IMR-90 (cell line): ENCODE measurements around the gene ANKRD16. TPM values are rescaled to one million over a fixed set of nuclear protein-coding genes. Genes with fewer than 3 reads are reported as not detected.

Experiments used
- ATAC-seq: fragments of 200-7000 bp; cut with Tn5 transposase; 2 replicates; pipeline ENCODE4 v1.9.1; 2020; ENCODE audit warnings: low read depth, mild to moderate bottlenecking, moderate library complexity
- BruUV-seq: library from RNA; stranded (reverse); fragments of 400-500 nt; replicated peaks from 2 replicates; lab custom pipeline; 2021; lab: Mats Ljungman, UMichigan
- CTCF ChIA-PET: fragments of 300-600 bp; formaldehyde crosslinking; extraction: SDS; loops from one replicate; lab custom pipeline; 2021; ENCODE audit warnings: antibody characterized with exemption; lab: Yijun Ruan, JAX
- POLR2A ChIA-PET: fragments of 300-600 bp; sonication (Branson Sonifier 250); formaldehyde crosslinking; loops from one replicate; lab custom pipeline; 2022; ENCODE audit warnings: antibody characterized with exemption; ENCODE audit not compliant: unreplicated experiment; lab: Charles Lee
- DNase-seq: peaks from one replicate; pipeline ENCODE4 v3.0.0; 2013
- H2AFZ ChIP-seq: replicated peaks from 2 replicates; pipeline ENCODE3; 2013; ENCODE audit warnings: low read length, mild to moderate bottlenecking; ENCODE audit not compliant: poor library complexity
- H2AK5ac ChIP-seq: 2 replicates; pipeline ENCODE4 v1.6.1; 2013; ENCODE audit warnings: low read depth, low read length, inconsistent platforms
- H2AK9ac ChIP-seq: replicated peaks from 2 replicates; pipeline ENCODE3; 2013; ENCODE audit warnings: mild to moderate bottlenecking, low read depth, low read length, moderate library complexity; ENCODE audit not compliant: poor library complexity
- H2BK120ac ChIP-seq: 2 replicates; pipeline ENCODE4 v1.6.1; 2013; ENCODE audit warnings: low read depth, low read length, inconsistent platforms
- H2BK15ac ChIP-seq: 3 replicates; pipeline ENCODE4 v1.6.1; 2013; ENCODE audit warnings: low read depth, low read length, inconsistent platforms
- H2BK20ac ChIP-seq: 2 replicates; pipeline ENCODE4 v1.6.1; 2013; ENCODE audit warnings: low read depth, mild to moderate bottlenecking, inconsistent platforms, low read length, moderate library complexity
- H2BK5ac ChIP-seq: 2 replicates; pipeline ENCODE4 v1.6.1; 2013; ENCODE audit warnings: mild to moderate bottlenecking, low read depth, low read length, inconsistent platforms; ENCODE audit not compliant: poor library complexity, severe bottlenecking
- H3K14ac ChIP-seq: replicated peaks from 2 replicates; pipeline ENCODE4 v1.6.1; 2013; ENCODE audit warnings: low read depth, low read length, inconsistent platforms
- H3K18ac ChIP-seq: 2 replicates; pipeline ENCODE4 v1.6.1; 2013; ENCODE audit warnings: low read depth, low read length, control low read depth
- H3K23ac ChIP-seq: 2 replicates; pipeline ENCODE4 v1.6.1; 2013; ENCODE audit warnings: low read depth, low read length, inconsistent platforms
- H3K27ac ChIP-seq: 2 replicates; pipeline ENCODE4 v1.5.1; 2013; ENCODE audit warnings: mild to moderate bottlenecking, control low read depth, low read length; ENCODE audit not compliant: insufficient read depth
- H3K27me3 ChIP-seq: 2 replicates; pipeline ENCODE4 v1.6.1; 2013; ENCODE audit warnings: low read length; ENCODE audit not compliant: control insufficient read depth, insufficient read depth
- H3K36me3 ChIP-seq: 2 replicates; pipeline ENCODE4 v1.6.1; 2013; ENCODE audit warnings: low read length, mixed read lengths; ENCODE audit not compliant: control insufficient read depth, insufficient read depth
- H3K4ac ChIP-seq: 2 replicates; pipeline ENCODE4 v1.6.1; 2013; ENCODE audit warnings: low read depth, low read length, inconsistent platforms
- H3K4me1 ChIP-seq: 2 replicates; pipeline ENCODE4 v1.6.1; 2013; ENCODE audit warnings: low read length, mixed read lengths; ENCODE audit not compliant: control insufficient read depth, insufficient read depth
- H3K4me2 ChIP-seq: 2 replicates; pipeline ENCODE4 v1.6.1; 2013; ENCODE audit warnings: low read depth, mild to moderate bottlenecking, control low read depth, low read length, moderate library complexity
- H3K4me3 ChIP-seq: 2 replicates; pipeline ENCODE4 v1.5.1; 2013; ENCODE audit warnings: low read depth, mild to moderate bottlenecking, control low read depth, low read length, moderate library complexity; ENCODE audit not compliant: insufficient read depth
- H3K56ac ChIP-seq: 2 replicates; pipeline ENCODE4 v1.6.1; 2013; ENCODE audit warnings: low read length, inconsistent platforms; ENCODE audit not compliant: insufficient read depth; ENCODE audit errors: extremely low read depth
- H3K79me1 ChIP-seq, 2 experiments: 2 replicates each; pipeline ENCODE4 v1.6.1; 2013; ENCODE audit warnings: low read length in 2 of 2, inconsistent platforms in 1 of 2, low read depth in 1 of 2
- H3K9ac ChIP-seq: 2 replicates; pipeline ENCODE4 v1.6.1; 2013; ENCODE audit warnings: low read depth, low read length, control low read depth
- H3K9me1 ChIP-seq: 2 replicates; pipeline ENCODE4 v1.6.1; 2013; ENCODE audit warnings: low read length, inconsistent platforms; ENCODE audit not compliant: insufficient read depth
- H3K9me3 ChIP-seq: 2 replicates; pipeline ENCODE4 v1.6.1; 2013; ENCODE audit warnings: low read length; ENCODE audit not compliant: control insufficient read depth, insufficient read depth
- H4K20me1 ChIP-seq: 2 replicates; pipeline ENCODE4 v1.6.1; 2013; ENCODE audit warnings: low read length, inconsistent platforms; ENCODE audit not compliant: insufficient read depth
- H4K5ac ChIP-seq: 2 replicates; pipeline ENCODE4 v1.6.1; 2013; ENCODE audit warnings: mild to moderate bottlenecking, low read depth, low read length, control low read depth
- H4K8ac ChIP-seq, 2 experiments: 2 replicates each; pipeline ENCODE4 v1.6.1; 2013; ENCODE audit warnings: low read depth in 2 of 2, low read length in 2 of 2, control low read depth in 1 of 2, inconsistent platforms in 1 of 2
- H4K91ac ChIP-seq: 2 replicates; pipeline ENCODE4 v1.6.1; 2013; ENCODE audit warnings: low read depth, low read length, inconsistent platforms; ENCODE audit not compliant: insufficient read depth
- BHLHE40 ChIP-seq: fragments of 150-350 bp; IDR thresholded peaks from 2 replicates; pipeline ENCODE4 v1.6.1; 2016; ENCODE audit warnings: mild to moderate bottlenecking, low read depth, low read length
- CEBPB ChIP-seq: IDR thresholded peaks from 2 replicates; pipeline ENCODE4 v1.6.1; 2012; ENCODE audit warnings: low read depth, low read length, improper control_type of control experiment
- CHD1 ChIP-seq: IDR thresholded peaks from 2 replicates; pipeline ENCODE4 v1.6.1; 2012; ENCODE audit warnings: low read depth, low read length, improper control_type of control experiment
- FOS ChIP-seq: fragments of 150-350 bp; IDR thresholded peaks from 2 replicates; pipeline ENCODE4 v1.6.1; 2016; ENCODE audit warnings: low read depth, low read length
- MAFK ChIP-seq: IDR thresholded peaks from 2 replicates; pipeline ENCODE4 v1.6.1; 2012; ENCODE audit warnings: low read depth, low read length, improper control_type of control experiment
- MAZ ChIP-seq: IDR thresholded peaks from 2 replicates; pipeline ENCODE4 v1.6.1; 2012; ENCODE audit warnings: low read depth, mild to moderate bottlenecking, low read length, improper control_type of control experiment, moderate library complexity, borderline replicate concordance
- MXI1 ChIP-seq: IDR thresholded peaks from 2 replicates; pipeline ENCODE4 v1.6.1; 2012; ENCODE audit warnings: low read depth, mild to moderate bottlenecking, low read length, moderate library complexity, borderline replicate concordance
- NFE2L2 ChIP-seq: fragments of 150-350 bp; IDR thresholded peaks from 2 replicates; pipeline ENCODE4 v1.6.1; 2016; ENCODE audit warnings: low read depth, mild to moderate bottlenecking, low read length
- POLR2A ChIP-seq: IDR thresholded peaks from 2 replicates; pipeline ENCODE4 v1.6.1; 2012; ENCODE audit warnings: mild to moderate bottlenecking, low read depth, low read length
- RCOR1 ChIP-seq: IDR thresholded peaks from 2 replicates; pipeline ENCODE4 v1.6.1; 2012; ENCODE audit warnings: mild to moderate bottlenecking, low read length, improper control_type of control experiment; ENCODE audit not compliant: insufficient replicate concordance
- RFX5 ChIP-seq: IDR thresholded peaks from 2 replicates; pipeline ENCODE4 v1.8.0; 2012; ENCODE audit warnings: low read depth, mild to moderate bottlenecking, low read length, moderate library complexity
- SMC3 ChIP-seq: fragments of 150-350 bp; IDR thresholded peaks from 2 replicates; pipeline ENCODE4 v1.6.1; 2016; ENCODE audit warnings: low read depth, mild to moderate bottlenecking, antibody characterized with exemption, low read length, moderate library complexity
- WGBS, 2 experiments: methylation state at CpG; one replicate each; pipeline versions ENCODE4 v1.1.5 to v1.1.7; 2013; ENCODE audit warnings: missing lambda C conversion rate in 2 of 2; ENCODE audit not compliant: insufficient read length in 1 of 2; ENCODE audit errors: extremely low coverage in 2 of 2; 5-methylcytosine and 5-hydroxymethylcytosine counted together
- dilution Hi-C: fragments of 300-500 bp; cut with HindIII; formaldehyde crosslinking; loops from one replicate; pipeline ENCODE4 v1.14.3; 2018; ENCODE audit warnings: low sequenced_read_pairs; ENCODE audit not compliant: unreplicated experiment
- in situ Hi-C: fragments of 300-500 bp; cut with MboI; formaldehyde crosslinking; loops from 3 replicates; pipeline ENCODE4 v1.14.3; 2019; ENCODE audit warnings: low sequenced_read_pairs, inconsistent platforms, mixed read lengths
- intact Hi-C: fragments of 100-400 bp; cut with micrococcal nuclease; formaldehyde crosslinking; loops from 2 replicates; pipeline ENCODE4 v1.10.0; 2022
- polyA plus RNA-seq, 3 experiments: library from polyadenylated mRNA; depleted of rRNA; stranded (reverse); fragments of >200 nt; gene quantifications; 2 replicates each; pipeline ENCODE4 v1.2.3, GENCODE V29; 2012; ENCODE audit warnings: low replicate concordance in 1 of 3
- total RNA-seq: library from RNA; depleted of rRNA; stranded (reverse); fragments of >200 nt; gene quantifications from 2 replicates; pipeline ENCODE4 v1.2.3, GENCODE V29; 2012
- TF ChIP-seq, protein P1 (sequence below): fragments of 150-350 bp; IDR thresholded peaks from 2 replicates; pipeline ENCODE4 v1.6.1; 2016; ENCODE audit warnings: low read depth, mild to moderate bottlenecking, low read length, moderate library complexity, borderline replicate concordance

Gene ANKRD16
- total and polyA plus RNA-seq, 2 of the 4 experiments (the other 2 are of a cell fraction) = 5.1 to 5.7 TPM

DNA sequence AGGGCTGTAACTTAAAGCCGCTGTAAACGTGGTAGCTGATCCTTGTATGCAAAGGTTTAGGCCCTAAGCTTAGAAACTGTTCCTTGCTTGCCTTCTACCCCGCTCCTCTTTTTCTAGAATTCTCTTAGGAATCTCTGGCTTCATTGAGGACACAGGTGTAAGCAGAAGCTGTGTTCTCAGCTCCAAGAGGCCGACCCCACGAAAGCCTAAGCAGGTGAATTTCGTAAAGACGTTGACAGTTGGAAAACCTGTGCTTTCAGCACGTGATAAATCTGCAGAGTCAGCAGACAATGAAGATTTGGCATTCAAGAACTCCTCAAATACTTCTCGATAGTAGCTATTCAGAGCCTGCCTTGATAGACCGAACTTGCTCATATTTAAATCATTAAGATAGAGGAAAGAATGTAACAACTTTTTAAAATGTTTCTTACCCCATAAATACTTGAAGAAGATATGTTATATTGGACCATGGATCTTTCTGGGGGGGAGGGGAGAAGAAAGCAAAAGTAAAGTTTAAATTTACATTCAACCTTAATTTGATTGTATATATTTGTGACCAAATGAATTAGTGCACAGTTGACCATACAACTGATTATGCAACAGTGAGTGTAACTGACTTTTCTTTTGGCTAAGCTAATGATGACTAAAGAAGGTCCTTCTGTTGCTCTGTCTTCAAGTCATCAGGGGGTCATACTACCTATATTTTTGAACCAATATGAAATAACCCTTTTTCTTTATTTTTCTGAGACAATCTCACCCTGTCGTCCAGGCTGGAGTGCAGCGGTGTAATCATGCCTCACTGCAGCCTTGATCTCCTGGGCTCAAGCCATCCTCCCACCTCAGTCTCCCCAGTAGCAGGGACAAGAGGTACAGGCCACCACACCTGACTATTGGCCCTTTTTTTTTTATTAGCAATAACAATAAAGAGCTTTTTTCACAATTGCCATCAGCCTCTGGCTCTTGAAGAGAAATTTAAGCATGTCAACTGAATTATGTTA is 75.3 kb downstream of the ANKRD16 start:
- Histone ChIP-seq H3K79me1 (peaks cover 13 to 26% of the 10 kb centered on the region in 2 experiments), H3K4me3 (peak overlapping the region; percentile 72), H3K9ac (peak overlapping the region; percentile 75), H3K36me3 (no peaks in the 10 kb centered on the region), H2BK15ac (peak overlapping the region; percentile 79; the same call in 1 of the 3 replicates), H3K23ac (peak overlapping the region; percentile 95), H2BK20ac (peak overlapping the region; percentile 14; the same call in 1 of the 2 replicates), H3K14ac (peak overlapping the region; percentile 87), H3K27ac (peak overlapping the region; percentile 90), H3K18ac (peak overlapping the region; percentile 45; the same call in 1 of the 2 replicates), H4K91ac (peak overlapping the region; percentile 73), H2AK9ac (peak overlapping the region; percentile 96), H3K4me2 (peak overlapping the region; percentile 78), H2AFZ (peak overlapping the region; percentile 98), H4K8ac (peak overlapping the region; percentile 92 to 98), H4K20me1 (peaks cover 31% of the 10 kb centered on the region), H3K56ac (peak overlapping the region; percentile 89), H3K4ac (peak overlapping the region; percentile 90), H4K5ac (peak overlapping the region; percentile 16), H2BK5ac (peak overlapping the region; percentile 96), H2BK120ac (peak overlapping the region; percentile 47), H3K27me3 (no peaks in the 10 kb centered on the region), H2AK5ac (peak overlapping the region; percentile 84), H3K9me1 (peaks cover 7% of the 10 kb centered on the region; the same call in 1 of the 2 replicates), H3K9me3 (no peaks in the 10 kb centered on the region), H3K4me1 (peaks cover 5% of the 10 kb centered on the region)
- no peak for TF ChIP-seq BHLHE40
- no peak for TF ChIP-seq FOS
- TF ChIP-seq RCOR1 = no peak
- TF ChIP-seq, protein P1, sequence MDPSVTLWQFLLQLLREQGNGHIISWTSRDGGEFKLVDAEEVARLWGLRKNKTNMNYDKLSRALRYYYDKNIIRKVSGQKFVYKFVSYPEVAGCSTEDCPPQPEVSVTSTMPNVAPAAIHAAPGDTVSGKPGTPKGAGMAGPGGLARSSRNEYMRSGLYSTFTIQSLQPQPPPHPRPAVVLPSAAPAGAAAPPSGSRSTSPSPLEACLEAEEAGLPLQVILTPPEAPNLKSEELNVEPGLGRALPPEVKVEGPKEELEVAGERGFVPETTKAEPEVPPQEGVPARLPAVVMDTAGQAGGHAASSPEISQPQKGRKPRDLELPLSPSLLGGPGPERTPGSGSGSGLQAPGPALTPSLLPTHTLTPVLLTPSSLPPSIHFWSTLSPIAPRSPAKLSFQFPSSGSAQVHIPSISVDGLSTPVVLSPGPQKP = no peak
- TF ChIP-seq MAZ = no peak
- TF ChIP-seq MAFK = peak; percentile 98
- no peak for TF ChIP-seq MXI1
- TF ChIP-seq POLR2A = no peak
- peak; percentile 81 for TF ChIP-seq CEBPB
- no peak for TF ChIP-seq NFE2L2
- TF ChIP-seq CHD1 = no peak
- TF ChIP-seq SMC3 = no peak
- no peak for TF ChIP-seq RFX5
- ChIA-PET POLR2A (interaction anchor here (1.4 kb wide), 1 partner anchor 76 kb away, joined by 3 read pairs; the partner anchor contains the start of genes ANKRD16 and FBH1), CTCF (no interaction called here)
- WGBS, 2 experiments = 81% methylated on average over 2 of the region's 12 CpGs; no CpG with 5 or more reads in 1 of the 2 experiments
- intact Hi-C loops (loop anchor here (5.0 kb wide), 2 partner anchors 73 to 127 kb away; partner anchors contain the start of gene ANKRD16), dilution Hi-C loops (no loop called here), in situ Hi-C loops (no loop called here)
- peak; percentile 22 for DNase-seq
- no peak for ATAC-seq
- BruUV-seq = TSS peak; percentile 83
